Dedifferentiated amniotic fluid mesenchymal stem cell (primary cell): Measurements from ENCODE around the gene NFIX.

ENCODE experiments used
- DNase-seq: peaks from one replicate; pipeline ENCODE4 v3.0.0-alpha.2; 2016; ENCODE audit errors: extremely low spot score

Gene NFIX

GRCh38 chr19:13022111-13022858 is 27.0 kb downstream of the NFIX start:
- no peak for DNase-seq

DNA sequence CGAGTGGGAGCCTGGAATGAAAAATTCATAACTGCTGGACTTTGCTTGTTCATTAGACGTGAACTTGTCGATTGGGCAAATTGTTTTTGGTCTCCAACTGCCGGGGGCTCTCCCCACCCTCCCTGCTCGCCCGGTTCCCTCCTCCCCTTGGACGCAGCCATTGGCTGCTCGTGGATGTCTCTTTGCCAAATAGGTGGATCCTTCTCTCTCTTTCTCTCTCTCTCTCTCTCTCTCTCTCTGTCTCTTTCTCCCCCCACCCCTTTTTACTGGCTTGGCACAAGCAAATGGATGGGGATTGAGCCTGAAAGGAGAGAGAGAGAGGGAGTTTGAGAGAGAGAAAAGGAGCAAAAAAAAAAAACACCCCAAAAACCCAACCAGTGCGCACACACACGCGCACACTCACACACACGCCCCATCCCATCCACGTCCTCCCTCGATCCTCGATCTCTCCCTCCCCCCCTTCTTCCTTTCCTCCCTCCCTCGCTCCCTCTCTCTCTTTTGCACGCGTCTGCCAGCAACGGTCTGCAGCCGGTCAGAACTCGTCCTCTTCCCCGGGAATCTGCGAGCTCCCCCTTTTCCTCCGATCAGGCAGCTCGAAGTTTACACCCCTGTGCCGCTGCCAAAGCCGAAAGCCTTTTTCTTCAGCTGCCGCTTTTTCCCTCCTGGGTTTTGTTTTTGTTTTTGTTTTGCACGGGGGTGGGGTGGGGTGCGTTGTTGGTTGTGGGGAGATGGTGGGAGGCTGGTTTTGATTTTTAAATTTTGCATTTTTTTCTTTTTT is 27.8 kb downstream of the NFIX start:
- DNase-seq: peak; percentile 83

GRCh38 chr19:13023656-13024055 is 28.4 kb downstream of the NFIX start:
- no peak for DNase-seq

DNA sequence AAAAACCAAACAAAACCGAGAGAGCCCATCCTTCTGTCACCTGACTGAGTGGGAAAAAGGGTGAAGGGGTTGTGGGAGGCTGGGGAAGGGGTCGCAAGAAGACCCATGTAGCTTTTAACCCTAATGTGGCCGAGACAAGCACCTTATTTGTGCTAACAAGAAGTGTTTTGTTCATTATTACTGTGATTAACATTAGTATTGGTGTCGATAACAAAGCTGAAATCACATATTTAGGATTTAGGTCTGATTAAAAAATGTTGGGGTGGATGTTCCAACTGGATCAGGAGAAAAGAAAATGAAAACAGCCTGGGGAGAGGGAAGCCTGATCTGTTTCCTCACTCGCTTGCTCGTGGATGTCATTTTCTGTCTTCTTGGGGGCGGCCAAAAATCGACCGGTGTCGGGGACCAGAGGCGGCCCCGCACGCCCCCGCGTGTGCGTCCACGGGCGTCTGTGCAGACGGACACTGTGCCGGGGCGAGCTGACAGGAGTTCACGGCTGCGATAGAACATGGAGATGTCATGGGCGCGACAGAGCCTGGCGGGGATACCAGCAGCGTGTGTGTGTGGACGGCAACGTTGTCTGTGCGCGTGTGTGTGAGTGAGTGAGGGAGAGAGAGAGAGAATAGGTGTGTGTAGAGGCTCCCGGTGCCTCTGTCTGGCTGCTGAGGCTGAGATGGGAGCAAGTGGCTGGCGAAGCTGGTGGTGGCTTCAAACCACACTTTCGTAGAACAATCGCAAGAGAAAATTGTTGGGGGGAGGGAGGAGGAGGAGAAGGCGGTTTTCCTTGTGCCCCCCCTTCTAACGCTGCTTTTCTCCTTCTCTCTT is 29.1 kb downstream of the NFIX start:
- DNase-seq: no peak

GRCh38 chr19:13024951-13025697 is 29.8 kb downstream of the NFIX start:
- DNase-seq: no peak

- no peak for DNase-seq
These were observed 30.7 kb downstream of the NFIX start for GRCh38 chr19:13025819-13026456.

GRCh38 chr19:13026462-13027370 is 31.4 kb downstream of the NFIX start:
- peak; percentile 40 for DNase-seq

DNA sequence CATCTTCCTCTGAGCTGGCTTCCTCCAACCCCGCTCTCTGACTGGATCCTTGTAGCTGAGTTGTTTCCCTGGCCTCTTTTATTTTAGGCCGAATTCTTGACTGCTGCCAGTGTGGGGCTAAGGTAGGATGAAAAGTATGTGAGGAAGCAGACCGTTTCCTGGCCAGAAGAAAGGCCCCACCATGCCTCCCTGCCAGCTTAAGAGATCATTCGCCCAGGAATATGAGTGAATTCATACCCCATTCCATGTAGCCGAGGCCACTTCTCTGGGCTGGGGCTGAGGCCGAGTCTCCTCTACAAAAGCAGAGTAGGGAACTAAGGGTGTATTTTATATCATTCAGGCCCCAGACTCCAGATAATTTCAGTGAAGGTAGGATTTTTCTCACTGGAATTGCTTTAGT is 32.3 kb downstream of the NFIX start:
- DNase-seq: no peak

DNA sequence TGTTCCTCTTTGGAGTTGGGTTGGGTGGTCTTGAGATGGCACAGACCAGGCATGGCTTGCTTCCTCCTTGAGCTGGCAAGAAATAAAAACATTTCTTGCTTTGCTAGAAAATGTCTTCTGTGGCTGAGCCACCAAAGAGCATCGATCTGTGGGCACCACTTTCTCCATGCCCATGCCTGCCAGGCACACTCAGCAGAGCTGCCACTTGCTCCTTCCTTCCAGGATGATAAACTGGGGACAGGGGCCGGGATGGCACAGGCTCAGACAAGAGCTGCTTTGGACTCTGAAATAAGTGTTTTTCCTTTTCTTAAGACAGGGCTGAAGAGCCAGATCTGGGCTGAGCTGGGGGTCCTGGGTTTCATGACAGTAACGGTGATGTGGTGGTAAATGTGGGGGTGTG is 32.8 kb downstream of the NFIX start:
- DNase-seq: no peak

DNA sequence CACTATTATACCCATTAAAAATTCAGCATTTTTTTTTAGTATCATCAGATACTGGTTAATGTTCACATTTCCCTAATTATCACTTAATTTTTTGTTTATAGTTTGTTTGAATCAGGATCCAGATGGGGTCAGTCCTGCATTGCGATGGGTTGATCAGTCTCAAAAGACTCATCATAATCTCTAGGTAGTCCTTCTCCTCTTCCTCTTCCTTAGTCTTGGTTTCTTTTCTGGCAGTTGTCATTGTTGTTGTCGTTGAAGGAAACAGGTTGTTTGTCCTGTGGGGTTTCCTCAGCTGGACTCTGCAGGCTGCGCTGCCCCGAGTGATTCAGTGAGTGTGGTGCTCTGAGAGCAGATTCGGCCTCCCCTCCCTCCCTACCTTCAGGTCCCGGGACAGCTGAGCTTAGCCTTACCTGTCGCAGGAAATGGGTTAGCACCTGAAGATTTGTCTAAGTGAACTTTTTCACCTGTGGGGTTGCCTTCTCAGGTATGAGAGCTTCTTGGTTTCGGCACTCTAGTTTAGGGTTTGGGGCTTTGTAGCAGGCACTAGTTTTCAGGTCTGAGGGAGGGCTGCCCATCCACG is 34.1 kb downstream of the NFIX start:
- no peak for DNase-seq

DNA sequence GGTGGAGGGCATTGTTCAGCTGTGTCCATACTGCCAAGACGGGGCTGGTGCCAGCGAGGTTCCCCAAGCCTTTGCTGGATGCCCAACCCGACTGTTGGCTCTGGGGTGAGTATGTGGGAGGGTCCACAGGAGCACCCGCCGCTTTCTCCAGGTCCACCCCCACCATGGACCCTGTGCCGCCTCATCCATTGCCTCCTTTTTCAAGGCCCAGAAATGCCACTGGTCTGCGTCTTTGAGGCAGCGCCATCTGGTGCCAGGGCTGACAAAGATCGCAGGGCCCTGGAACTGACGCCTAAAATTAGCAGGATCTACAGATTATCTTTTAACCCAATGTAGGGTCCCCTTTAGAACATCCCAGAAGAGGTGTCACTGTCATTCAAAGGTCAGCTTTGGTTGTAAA is 34.6 kb downstream of the NFIX start:
- DNase-seq: no peak

GRCh38 chr19:13031917-13032623 is 36.8 kb downstream of the NFIX start:
- no peak for DNase-seq

- DNase-seq: no peak
These were observed 37.6 kb downstream of the NFIX start for GRCh38 chr19:13032837-13033236.

GRCh38 chr19:13033244-13033643 is 38.0 kb downstream of the NFIX start:
- no peak for DNase-seq

GRCh38 chr19:13033819-13034611 is 38.7 kb downstream of the NFIX start:
- no peak for DNase-seq

DNA sequence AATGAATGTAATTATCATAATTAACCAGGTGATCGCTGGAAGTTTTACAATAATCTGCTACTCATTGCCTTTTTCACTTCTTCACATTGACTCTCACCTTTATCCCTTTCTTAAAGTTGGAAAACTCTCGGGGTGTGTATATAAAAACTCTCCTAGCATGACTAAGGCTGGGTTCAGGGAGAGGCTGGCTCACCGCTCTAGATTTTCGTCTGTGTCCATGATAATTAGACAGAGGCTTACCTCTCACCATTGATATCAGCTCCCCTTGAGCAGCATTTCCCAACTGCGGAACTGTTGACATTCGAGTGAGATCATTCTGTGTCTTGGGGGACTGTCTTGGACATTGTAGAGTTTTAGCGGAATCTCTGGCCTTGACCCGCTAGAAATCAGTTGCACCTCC is 39.4 kb downstream of the NFIX start:
- no peak for DNase-seq

DNA sequence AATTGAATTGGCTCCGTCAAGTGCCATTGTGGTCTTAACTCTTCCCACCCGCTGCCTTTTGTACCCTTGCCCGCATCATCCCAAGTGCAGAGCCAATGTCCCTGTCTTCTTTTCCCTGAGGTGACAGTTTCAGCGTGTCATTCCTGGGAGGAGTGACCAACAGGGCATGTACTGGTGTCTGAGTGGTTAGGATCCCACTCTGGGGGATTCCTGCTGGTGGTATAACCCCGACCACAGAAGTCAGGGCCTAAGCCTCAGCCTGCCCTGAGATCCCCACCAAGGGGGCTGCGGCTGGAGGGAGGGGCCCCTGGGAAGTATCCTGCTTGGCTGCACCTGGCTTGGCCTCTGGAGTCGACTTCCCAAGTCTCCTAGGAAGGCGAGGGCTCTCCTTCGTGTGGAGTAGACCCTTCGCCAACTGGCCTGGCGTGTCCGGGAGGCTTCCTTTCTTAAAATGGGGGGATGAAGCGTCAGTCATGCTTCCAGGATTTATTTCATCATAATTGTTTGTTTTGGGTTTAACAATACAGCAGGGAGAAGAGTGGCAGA is 40.6 kb downstream of the NFIX start:
- no peak for DNase-seq

DNA sequence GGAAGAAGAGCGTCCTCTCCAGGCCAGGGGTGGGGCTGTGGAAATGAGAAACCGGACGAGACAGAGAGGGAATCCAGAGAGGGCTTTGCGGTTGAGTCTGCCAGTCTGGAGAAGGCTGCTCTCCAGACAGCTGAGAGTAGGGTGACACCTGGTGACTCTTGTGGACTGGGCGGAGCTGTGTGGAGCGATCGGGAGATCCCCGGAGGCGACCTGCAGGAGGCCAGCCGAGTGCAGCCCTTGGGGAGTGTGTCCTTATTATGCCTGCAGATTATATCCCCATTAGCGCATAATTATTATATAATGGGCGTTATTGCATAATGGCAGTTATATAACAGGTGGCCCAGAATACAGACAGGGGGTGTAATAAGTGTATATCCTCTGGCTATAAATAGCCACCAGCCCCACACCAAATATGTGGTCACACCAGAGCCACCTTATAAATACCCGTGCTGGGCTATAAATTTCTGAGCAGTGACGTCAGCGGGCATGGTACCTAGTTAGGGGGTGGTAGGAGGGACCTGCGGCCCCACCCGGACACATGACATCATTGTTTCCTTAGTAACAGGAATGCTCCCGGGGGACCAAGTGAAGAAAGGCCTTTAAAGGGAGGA is 41.2 kb downstream of the NFIX start:
- DNase-seq: no peak
